A673 (cell line): ENCODE results near the gene TWIST1.

ENCODE experiments used
- CTCF ChIP-seq: fragments of 300-800, 200-600 bp; sonication (generic); conservative IDR thresholded peaks from 2 replicates; pipeline ENCODE4 v1.5.1; 2017; ENCODE audit warnings: low read depth, mild to moderate bottlenecking, antibody characterized with exemption, low read length, moderate library complexity, mixed read lengths
- EZH2 ChIP-seq: fragments of 200-600 bp; sonication (generic); IDR thresholded peaks from 2 replicates; pipeline ENCODE4 v1.6.1; 2017; ENCODE audit warnings: borderline replicate concordance, low read depth, mild to moderate bottlenecking, mixed read lengths, antibody characterized with exemption, low read length; ENCODE audit not compliant: poor library complexity, severe bottlenecking

DNA sequence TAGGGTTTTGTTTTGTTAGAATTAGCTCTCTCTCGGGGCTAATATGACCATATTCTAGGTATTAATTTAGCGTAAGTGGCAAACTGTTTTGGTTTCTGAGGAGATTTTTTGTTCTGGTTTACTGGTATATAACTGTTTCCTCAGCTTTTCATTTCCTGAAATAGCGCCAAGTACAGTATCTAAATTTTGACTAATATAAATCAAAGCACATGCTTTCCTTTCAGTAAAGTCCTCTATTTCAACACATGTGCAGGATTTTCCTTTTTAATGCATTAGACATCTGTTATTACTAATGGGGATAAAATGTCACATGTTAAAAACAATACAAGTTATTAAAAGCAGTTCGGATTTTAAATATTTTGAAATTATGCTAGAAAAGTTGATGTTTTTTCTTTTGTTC lies 16.4 kb upstream of the TWIST1 start:
- TF ChIP-seq CTCF (no peak), EZH2 (no peak)
